GM12874 (cell line): ENCODE results near the gene ATG10.

ENCODE experiments used
- TF ChIP-seq, protein P1 (sequence below): IDR thresholded peaks from 2 replicates; pipeline ENCODE4 v1.5.1; 2011; ENCODE audit warnings: low read depth, mild to moderate bottlenecking, control low read depth, low read length, moderate library complexity; ENCODE audit not compliant: insufficient read depth

ATG10 gene

DNA sequence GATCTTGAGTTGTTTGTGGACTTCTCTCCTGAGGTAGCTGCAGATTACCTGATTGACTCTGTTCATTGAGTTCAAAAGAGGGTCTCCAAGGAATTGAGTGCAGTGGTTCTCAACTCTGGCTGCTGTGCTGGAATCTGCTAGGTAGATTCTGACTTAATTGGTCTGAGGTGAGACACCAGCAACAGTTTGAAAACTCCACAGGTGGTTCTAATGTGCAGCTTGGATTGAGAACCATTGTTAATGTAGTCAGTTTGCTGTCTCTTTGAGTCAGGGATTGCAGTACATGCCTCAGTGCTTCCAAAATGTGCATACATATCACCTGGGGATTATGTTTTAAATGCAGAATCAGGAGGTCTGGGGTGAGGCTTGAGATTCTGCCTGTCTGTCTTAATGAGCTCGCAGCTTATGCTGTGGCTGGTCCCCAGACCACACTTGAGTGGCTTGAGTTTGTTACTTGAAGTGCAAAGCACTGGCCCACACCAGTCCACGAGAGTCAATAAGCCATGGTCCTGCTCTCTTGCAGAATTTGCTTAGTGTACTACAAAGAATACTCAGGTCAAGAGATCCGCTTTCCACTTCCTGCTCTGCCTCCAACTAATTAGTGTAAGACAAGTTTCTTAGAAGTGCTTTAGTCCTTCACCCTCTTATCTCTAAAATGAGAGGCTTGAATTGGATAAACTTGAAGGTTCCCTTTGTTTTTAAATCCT, 82.3 kb downstream of the ATG10 start:
- TF ChIP-seq, protein P1, sequence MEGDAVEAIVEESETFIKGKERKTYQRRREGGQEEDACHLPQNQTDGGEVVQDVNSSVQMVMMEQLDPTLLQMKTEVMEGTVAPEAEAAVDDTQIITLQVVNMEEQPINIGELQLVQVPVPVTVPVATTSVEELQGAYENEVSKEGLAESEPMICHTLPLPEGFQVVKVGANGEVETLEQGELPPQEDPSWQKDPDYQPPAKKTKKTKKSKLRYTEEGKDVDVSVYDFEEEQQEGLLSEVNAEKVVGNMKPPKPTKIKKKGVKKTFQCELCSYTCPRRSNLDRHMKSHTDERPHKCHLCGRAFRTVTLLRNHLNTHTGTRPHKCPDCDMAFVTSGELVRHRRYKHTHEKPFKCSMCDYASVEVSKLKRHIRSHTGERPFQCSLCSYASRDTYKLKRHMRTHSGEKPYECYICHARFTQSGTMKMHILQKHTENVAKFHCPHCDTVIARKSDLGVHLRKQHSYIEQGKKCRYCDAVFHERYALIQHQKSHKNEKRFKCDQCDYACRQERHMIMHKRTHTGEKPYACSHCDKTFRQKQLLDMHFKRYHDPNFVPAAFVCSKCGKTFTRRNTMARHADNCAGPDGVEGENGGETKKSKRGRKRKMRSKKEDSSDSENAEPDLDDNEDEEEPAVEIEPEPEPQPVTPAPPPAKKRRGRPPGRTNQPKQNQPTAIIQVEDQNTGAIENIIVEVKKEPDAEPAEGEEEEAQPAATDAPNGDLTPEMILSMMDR = no peak

DNA sequence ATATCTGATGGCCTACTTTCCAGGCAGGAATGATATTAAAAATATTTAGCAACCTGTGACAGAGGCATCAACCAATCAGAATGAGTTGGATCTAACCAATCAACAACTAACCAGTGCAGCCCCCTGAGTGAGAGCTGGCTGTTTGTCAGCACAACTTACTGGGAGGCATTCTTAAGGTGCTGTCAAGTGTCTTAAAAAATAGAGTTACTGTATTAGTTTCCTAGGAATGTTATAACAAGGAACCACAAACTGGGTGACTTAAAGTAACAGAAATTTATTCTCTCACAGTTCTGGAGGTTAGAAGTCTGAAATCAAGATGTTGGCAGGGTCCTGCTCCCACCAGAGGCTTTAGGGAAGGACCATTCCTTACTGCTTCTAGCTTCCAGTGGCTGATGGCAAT, 85.2 kb downstream of the ATG10 start:
- TF ChIP-seq, protein P1 = no peak

DNA sequence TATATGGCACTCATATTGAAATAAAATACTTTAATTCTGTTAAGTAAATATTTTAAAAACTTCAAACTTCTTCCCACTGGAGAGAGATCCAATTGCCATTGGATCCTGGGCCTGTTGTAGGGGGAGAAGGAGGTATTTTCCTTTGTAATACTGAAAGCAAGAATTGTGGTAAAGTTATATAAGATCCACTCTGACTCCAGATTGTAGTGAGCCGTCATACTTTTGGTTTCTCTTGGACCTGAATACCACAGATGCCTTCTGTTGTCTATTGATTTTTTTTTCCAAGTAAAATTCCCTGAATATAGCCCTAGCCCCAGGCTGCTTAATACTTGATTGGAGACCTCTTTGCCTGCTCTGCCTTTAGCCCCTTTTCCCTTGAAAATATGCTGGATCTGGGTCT, 86.9 kb downstream of the ATG10 start:
- TF ChIP-seq, protein P1 = no peak

DNA sequence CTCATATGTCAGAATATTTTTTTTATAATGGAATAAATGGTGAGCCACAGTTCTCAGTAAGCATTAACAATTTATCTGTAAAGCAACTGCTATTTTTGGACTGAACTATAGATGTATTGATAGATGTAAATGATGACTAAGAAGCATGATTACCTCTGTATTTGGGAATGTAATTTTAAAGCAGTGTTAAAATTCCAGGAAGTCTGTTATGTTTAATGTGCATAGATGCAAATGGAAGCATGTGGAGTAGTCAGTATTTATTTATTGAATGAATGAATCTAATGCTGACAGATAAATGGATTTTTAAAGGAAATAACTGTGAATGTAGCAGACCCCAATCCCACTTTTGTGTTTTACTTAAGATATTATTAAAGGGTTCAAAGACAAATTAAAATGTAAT, 95.0 kb downstream of the ATG10 start:
- TF ChIP-seq, protein P1 = no peak

DNA sequence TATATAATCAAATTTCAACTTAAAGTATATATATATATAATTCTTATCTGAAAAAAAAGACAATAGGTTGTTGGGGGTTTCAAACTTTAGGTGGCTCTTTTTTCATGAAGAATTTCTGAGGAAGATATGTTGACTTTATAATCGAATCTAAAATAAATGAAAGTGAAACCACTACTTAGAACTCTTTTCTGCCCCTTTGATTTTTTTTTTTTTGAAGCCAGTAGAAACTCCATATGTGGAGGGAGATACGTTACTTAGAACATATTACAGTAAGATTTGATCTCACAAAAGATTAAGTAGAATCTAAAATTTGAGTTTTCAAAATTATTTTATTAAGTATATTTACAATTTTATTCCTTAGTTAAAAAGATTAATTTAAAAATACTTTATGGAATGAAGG, 96.9 kb downstream of the ATG10 start:
- TF ChIP-seq, protein P1 = no peak

DNA sequence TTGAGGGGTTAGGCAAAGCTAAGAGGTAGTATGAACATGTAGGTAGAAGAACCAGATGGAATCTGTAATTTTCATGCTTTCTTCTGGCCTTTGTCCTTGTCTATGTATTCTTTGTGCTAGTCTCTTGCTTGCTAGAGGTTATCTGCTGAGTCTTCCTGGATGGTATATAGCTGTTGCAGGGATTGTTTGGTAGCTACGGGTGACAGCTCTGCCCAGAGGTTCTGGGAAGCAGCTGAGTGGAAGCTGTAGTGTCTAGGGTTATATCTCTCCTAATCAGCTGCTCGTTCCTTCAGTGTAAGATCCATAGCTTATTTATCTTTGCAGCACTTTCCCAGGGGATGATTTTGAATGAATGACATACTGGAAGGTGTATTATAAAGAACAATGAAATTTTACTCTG, 100.3 kb downstream of the ATG10 start:
- TF ChIP-seq, protein P1 = no peak

DNA sequence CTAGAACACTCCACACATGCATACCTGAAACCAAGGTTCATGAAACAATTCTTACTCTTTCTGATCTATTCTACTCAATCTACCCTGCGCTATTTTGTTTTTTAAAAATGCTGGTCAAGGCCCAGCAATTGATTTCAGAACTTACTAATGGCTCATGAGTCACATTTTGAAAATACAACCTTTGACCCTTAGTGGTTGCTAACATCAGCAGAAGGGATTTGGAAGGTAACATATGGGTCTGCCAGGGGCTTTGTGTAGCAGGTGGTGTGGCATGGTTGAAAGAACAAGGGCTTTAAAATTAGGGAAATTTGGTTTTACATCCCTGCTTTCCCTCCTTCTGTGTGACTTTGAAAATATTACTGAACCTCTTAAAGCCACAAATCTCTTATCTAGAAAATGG, 101.4 kb downstream of the ATG10 start:
- TF ChIP-seq, protein P1 = no peak
